SK-N-SH treated with all-trans-retinoic acid at 6 μM for 48 hours (cell line): ENCODE results near the gene CLEC20A.

Source experiments
- ATAC-seq: fragments of 200-7000 bp; cut with Tn5 transposase; 3 replicates; pipeline ENCODE4 v1.9.1; 2020; ENCODE audit warnings: mild to moderate bottlenecking, moderate library complexity
- ARNTL ChIP-seq: fragments of 450-650 bp; formaldehyde crosslinking; IDR thresholded peaks from 2 replicates; pipeline ENCODE4 v1.5.0; 2020; ENCODE audit warnings: low read depth, mild to moderate bottlenecking, moderate library complexity, borderline replicate concordance
- BACH2 ChIP-seq: fragments of 250-450 bp; sonication (Bioruptor Pico); IDR thresholded peaks from 2 replicates; pipeline ENCODE4 v1.9.0; 2021; ENCODE audit warnings: mild to moderate bottlenecking, borderline replicate concordance
- CSDC2 ChIP-seq: fragments of 250-450 bp; sonication (Bioruptor Pico); IDR thresholded peaks from 2 replicates; pipeline ENCODE4 v1.5.0; 2020; ENCODE audit warnings: mild to moderate bottlenecking, moderate library complexity
- ESRRG ChIP-seq: fragments of 250-450 bp; sonication (Bioruptor Pico); IDR thresholded peaks from 2 replicates; pipeline ENCODE4 v1.6.1; 2021; ENCODE audit warnings: mild to moderate bottlenecking
- GLIS3 ChIP-seq: fragments of 250-450 bp; sonication (Bioruptor Pico); IDR thresholded peaks from 2 replicates; pipeline ENCODE4 v1.5.0; 2020; ENCODE audit warnings: mild to moderate bottlenecking, moderate library complexity
- ISL1 ChIP-seq: fragments of 250-450 bp; sonication (Bioruptor Pico); IDR thresholded peaks from 2 replicates; pipeline ENCODE4 v2.1.2; 2022; ENCODE audit warnings: mild to moderate bottlenecking, moderate library complexity
- OSR1 ChIP-seq: fragments of 250-450 bp; sonication (Bioruptor Pico); IDR thresholded peaks from 2 replicates; pipeline ENCODE4 v1.8.0; 2022; ENCODE audit warnings: moderate library complexity, mild to moderate bottlenecking, inconsistent platforms
- PPARA ChIP-seq: fragments of 250-450 bp; sonication (Bioruptor Pico); IDR thresholded peaks from 2 replicates; pipeline ENCODE4 v1.5.0; 2020; ENCODE audit warnings: mild to moderate bottlenecking, borderline replicate concordance
- SNAI2 ChIP-seq: fragments of 250-450 bp; sonication (Bioruptor Pico); IDR thresholded peaks from 2 replicates; pipeline ENCODE4 v1.5.0; 2020; ENCODE audit warnings: mild to moderate bottlenecking, moderate library complexity
- TCF4 ChIP-seq: fragments of 250-450 bp; sonication (Bioruptor Pico); IDR thresholded peaks from 2 replicates; pipeline ENCODE4 v1.8.0; 2021; ENCODE audit warnings: mild to moderate bottlenecking, moderate library complexity, borderline replicate concordance
- TOX ChIP-seq: fragments of 250-450 bp; sonication (Bioruptor Pico); IDR thresholded peaks from 2 replicates; pipeline ENCODE4 v1.8.0; 2021; ENCODE audit warnings: mild to moderate bottlenecking, moderate library complexity, borderline replicate concordance
- ZC3H10 ChIP-seq: fragments of 250-450 bp; sonication (Bioruptor Pico); IDR thresholded peaks from 2 replicates; pipeline ENCODE4 v1.5.1; 2021; ENCODE audit warnings: mild to moderate bottlenecking, moderate library complexity
- ZFP3 ChIP-seq: fragments of 250-450 bp; sonication (Bioruptor Pico); IDR thresholded peaks from 2 replicates; pipeline ENCODE4 v1.5.0; 2020; ENCODE audit warnings: mild to moderate bottlenecking, moderate library complexity
- ZFP30 ChIP-seq: fragments of 450-650 bp; formaldehyde crosslinking; IDR thresholded peaks from 2 replicates; pipeline ENCODE4 v1.5.0; 2022; ENCODE audit warnings: mild to moderate bottlenecking, moderate library complexity
- ZNF565 ChIP-seq: fragments of 450-650 bp; formaldehyde crosslinking; conservative IDR thresholded peaks from 2 replicates; pipeline ENCODE4 v1.5.0; 2020; ENCODE audit warnings: low read depth, mild to moderate bottlenecking, moderate library complexity
- ZNF70 ChIP-seq: fragments of 450-650 bp; formaldehyde crosslinking; IDR thresholded peaks from 2 replicates; pipeline ENCODE4 v1.5.0; 2020; ENCODE audit warnings: mild to moderate bottlenecking, moderate library complexity
- ZNF8 ChIP-seq: fragments of 450-650 bp; formaldehyde crosslinking; IDR thresholded peaks from 2 replicates; pipeline ENCODE4 v1.5.0; 2020; ENCODE audit warnings: mild to moderate bottlenecking, moderate library complexity
- TF ChIP-seq, protein P1 (sequence below): fragments of 250-450 bp; sonication (Bioruptor Pico); IDR thresholded peaks from 2 replicates; pipeline ENCODE4 v1.8.0; 2021; ENCODE audit warnings: low read depth, mild to moderate bottlenecking, moderate library complexity, borderline replicate concordance
- TF ChIP-seq, protein P2 (sequence below): fragments of 250-450 bp; sonication (Bioruptor Pico); IDR thresholded peaks from 2 replicates; pipeline ENCODE4 v1.5.1; 2020; ENCODE audit warnings: low read depth, mild to moderate bottlenecking, moderate library complexity
- TF ChIP-seq, protein P3 (sequence below): fragments of 250-450 bp; sonication (Bioruptor Pico); IDR thresholded peaks from 2 replicates; pipeline ENCODE4 v1.8.0; 2020; ENCODE audit warnings: mild to moderate bottlenecking, moderate library complexity, borderline replicate concordance
- TF ChIP-seq, protein P4 (sequence below): fragments of 250-450 bp; sonication (Bioruptor Pico); IDR thresholded peaks from 2 replicates; pipeline ENCODE4 v1.5.0; 2020; ENCODE audit warnings: mild to moderate bottlenecking, moderate library complexity

The CLEC20A gene

DNA sequence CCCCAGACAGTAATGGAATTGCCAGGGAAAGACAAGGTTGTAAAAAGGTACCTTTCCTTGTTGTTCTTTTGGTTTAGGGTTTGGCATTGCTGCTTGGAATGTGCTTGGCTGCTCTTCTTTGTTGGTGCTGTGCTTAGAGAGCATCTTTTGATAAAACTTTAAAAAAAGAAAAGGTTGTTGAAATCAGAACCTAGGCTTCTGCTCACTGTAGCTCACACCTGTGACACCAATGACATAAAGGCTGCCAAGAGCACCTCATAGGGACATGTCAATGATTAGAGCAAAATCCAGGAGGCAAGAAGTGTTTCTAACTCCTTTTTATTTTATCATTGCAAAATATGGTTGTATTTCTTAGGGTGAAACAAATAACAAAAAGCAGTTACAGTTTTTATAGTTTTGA is 28.9 kb downstream of the CLEC20A start (continued):
- TF ChIP-seq, protein P1, sequence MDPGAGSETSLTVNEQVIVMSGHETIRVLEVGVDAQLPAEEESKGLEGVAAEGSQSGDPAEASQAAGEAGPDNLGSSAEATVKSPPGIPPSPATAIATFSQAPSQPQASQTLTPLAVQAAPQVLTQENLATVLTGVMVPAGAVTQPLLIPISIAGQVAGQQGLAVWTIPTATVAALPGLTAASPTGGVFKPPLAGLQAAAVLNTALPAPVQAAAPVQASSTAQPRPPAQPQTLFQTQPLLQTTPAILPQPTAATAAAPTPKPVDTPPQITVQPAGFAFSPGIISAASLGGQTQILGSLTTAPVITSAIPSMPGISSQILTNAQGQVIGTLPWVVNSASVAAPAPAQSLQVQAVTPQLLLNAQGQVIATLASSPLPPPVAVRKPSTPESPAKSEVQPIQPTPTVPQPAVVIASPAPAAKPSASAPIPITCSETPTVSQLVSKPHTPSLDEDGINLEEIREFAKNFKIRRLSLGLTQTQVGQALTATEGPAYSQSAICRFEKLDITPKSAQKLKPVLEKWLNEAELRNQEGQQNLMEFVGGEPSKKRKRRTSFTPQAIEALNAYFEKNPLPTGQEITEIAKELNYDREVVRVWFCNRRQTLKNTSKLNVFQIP (CRISPR knock-in tag), result no peak
- TF ChIP-seq ZNF70 (CRISPR knock-in tag) (no peak), ISL1 (CRISPR knock-in tag) (no peak)
- TF ChIP-seq, all 23 proteins: peak for 0

DNA sequence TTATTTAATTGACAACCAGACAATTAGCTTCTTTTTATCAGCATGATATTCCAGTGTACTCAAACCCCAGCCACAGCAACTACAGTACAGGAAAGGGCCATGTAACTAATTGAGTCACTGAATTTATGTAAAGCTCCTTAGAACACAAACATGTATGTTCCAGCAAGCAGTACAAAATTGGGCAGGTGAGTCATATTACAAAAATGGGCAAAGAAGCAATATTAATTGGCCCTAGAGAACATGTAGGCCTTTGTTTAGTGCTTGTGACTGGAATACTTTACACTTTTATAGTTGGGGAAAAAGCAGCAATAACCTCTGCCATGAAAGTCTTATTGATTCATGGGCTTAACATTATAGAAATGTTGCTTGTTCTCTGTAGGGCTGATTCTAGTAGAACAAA is 31.8 kb downstream of the CLEC20A start:
- TF ChIP-seq PPARA (no peak), OSR1 (no peak), CSDC2 (no peak), SNAI2 (CRISPR knock-in tag) (no peak), ZFP30 (CRISPR knock-in tag) (no peak), GLIS3 (no peak), ESRRG (CRISPR knock-in tag) (no peak)
- TF ChIP-seq, protein P2, sequence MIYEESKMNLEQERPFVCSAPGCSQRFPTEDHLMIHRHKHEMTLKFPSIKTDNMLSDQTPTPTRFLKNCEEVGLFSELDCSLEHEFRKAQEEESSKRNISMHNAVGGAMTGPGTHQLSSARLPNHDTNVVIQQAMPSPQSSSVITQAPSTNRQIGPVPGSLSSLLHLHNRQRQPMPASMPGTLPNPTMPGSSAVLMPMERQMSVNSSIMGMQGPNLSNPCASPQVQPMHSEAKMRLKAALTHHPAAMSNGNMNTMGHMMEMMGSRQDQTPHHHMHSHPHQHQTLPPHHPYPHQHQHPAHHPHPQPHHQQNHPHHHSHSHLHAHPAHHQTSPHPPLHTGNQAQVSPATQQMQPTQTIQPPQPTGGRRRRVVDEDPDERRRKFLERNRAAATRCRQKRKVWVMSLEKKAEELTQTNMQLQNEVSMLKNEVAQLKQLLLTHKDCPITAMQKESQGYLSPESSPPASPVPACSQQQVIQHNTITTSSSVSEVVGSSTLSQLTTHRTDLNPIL (CRISPR knock-in tag), result no peak
- ATAC-seq, result peak; percentile 62

DNA sequence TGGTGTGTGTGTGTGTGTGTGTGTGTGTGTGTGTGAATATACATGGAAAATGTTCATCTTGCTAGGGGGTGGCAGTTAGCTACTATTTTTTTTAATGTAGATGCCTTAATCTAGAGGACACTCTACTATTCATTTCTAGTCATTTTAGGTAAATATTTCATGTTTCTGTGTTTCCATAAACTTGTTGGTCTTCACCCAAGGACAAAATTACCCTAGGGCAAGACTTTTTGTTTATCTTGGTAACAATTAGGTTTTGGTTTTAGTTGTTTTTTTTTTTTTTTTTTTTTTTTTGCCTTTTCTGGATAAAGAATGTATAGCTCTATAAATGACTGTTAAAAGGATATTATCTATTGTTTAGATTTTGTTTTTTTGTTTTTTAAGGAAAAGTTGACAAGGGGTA is 32.2 kb downstream of the CLEC20A start:
- TF ChIP-seq CSDC2, result no peak
- no peak for TF ChIP-seq ARNTL (CRISPR knock-in tag)
- TF ChIP-seq, protein P3, sequence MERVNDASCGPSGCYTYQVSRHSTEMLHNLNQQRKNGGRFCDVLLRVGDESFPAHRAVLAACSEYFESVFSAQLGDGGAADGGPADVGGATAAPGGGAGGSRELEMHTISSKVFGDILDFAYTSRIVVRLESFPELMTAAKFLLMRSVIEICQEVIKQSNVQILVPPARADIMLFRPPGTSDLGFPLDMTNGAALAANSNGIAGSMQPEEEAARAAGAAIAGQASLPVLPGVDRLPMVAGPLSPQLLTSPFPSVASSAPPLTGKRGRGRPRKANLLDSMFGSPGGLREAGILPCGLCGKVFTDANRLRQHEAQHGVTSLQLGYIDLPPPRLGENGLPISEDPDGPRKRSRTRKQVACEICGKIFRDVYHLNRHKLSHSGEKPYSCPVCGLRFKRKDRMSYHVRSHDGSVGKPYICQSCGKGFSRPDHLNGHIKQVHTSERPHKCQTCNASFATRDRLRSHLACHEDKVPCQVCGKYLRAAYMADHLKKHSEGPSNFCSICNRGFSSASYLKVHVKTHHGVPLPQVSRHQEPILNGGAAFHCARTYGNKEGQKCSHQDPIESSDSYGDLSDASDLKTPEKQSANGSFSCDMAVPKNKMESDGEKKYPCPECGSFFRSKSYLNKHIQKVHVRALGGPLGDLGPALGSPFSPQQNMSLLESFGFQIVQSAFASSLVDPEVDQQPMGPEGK (CRISPR knock-in tag), result no peak
- TF ChIP-seq BACH2 (CRISPR knock-in tag), result no peak
- no peak for TF ChIP-seq ZFP3
- TF ChIP-seq ZNF8 (CRISPR knock-in tag), result no peak
- no peak for TF ChIP-seq TOX (CRISPR knock-in tag)
- no peak for TF ChIP-seq TCF4
- TF ChIP-seq ZFP30 (CRISPR knock-in tag), result no peak
- no peak for TF ChIP-seq PPARA
- TF ChIP-seq SNAI2 (CRISPR knock-in tag), result no peak
- no peak for ATAC-seq

DNA sequence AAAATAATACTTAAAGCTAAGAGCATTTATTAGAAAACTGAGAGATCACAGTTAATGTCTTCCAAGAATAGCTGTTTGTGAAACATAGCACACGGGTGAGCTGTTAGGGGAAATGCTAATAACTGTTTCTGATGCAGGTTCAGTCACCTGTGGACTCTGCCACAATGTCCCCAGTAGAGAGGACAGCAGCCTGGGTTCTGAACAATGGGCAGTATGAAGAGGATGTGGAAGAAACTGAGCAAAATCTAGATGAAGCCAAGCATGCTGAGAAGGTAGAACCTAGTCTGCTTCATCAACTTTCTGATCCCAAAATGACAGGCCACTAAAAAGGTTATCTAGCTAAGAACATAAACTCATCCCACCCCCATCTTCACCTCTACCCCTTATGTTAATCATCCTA is 32.6 kb downstream of the CLEC20A start:
- TF ChIP-seq ZC3H10 (CRISPR knock-in tag), result no peak
- TF ChIP-seq ZNF70 (CRISPR knock-in tag), result no peak
- TF ChIP-seq ARNTL (CRISPR knock-in tag), result no peak
- TF ChIP-seq BACH2 (CRISPR knock-in tag), result no peak
- TF ChIP-seq ISL1 (CRISPR knock-in tag), result no peak
- TF ChIP-seq ZNF8 (CRISPR knock-in tag), result no peak
- TF ChIP-seq ZFP30 (CRISPR knock-in tag), result no peak
- TF ChIP-seq, protein P4, sequence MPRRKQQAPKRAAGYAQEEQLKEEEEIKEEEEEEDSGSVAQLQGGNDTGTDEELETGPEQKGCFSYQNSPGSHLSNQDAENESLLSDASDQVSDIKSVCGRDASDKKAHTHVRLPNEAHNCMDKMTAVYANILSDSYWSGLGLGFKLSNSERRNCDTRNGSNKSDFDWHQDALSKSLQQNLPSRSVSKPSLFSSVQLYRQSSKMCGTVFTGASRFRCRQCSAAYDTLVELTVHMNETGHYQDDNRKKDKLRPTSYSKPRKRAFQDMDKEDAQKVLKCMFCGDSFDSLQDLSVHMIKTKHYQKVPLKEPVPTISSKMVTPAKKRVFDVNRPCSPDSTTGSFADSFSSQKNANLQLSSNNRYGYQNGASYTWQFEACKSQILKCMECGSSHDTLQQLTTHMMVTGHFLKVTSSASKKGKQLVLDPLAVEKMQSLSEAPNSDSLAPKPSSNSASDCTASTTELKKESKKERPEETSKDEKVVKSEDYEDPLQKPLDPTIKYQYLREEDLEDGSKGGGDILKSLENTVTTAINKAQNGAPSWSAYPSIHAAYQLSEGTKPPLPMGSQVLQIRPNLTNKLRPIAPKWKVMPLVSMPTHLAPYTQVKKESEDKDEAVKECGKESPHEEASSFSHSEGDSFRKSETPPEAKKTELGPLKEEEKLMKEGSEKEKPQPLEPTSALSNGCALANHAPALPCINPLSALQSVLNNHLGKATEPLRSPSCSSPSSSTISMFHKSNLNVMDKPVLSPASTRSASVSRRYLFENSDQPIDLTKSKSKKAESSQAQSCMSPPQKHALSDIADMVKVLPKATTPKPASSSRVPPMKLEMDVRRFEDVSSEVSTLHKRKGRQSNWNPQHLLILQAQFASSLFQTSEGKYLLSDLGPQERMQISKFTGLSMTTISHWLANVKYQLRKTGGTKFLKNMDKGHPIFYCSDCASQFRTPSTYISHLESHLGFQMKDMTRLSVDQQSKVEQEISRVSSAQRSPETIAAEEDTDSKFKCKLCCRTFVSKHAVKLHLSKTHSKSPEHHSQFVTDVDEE (CRISPR knock-in tag), result no peak
- TF ChIP-seq PPARA, result no peak
- no peak for TF ChIP-seq TCF4
- no peak for TF ChIP-seq ZFP3
- no peak for TF ChIP-seq ZNF565
- no peak for TF ChIP-seq SNAI2 (CRISPR knock-in tag)
- TF ChIP-seq, protein P2 (CRISPR knock-in tag), result no peak
- no peak for ATAC-seq
